ENCODE data around the gene ADD1.

DNA sequence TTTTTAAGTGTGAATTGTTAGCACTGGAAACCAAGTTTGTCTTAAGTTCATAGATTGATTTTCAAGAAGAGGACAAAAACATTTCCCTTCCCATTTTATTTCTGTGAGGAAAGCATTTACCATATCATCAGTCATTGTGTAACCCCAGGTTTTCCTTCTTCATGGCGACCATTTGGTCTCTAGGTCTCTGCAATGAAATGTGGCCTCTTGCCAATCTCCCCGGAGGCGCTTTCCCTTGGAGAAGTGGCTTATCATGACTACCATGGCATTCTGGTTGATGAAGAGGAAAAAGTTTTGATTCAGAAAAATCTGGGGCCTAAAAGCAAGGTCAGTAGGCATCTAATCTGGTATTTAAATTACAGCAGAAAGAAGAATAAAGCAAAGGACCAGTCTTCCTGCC is 54.4 kb downstream of the ADD1 start:
- TF ChIP-seq, protein P1, sequence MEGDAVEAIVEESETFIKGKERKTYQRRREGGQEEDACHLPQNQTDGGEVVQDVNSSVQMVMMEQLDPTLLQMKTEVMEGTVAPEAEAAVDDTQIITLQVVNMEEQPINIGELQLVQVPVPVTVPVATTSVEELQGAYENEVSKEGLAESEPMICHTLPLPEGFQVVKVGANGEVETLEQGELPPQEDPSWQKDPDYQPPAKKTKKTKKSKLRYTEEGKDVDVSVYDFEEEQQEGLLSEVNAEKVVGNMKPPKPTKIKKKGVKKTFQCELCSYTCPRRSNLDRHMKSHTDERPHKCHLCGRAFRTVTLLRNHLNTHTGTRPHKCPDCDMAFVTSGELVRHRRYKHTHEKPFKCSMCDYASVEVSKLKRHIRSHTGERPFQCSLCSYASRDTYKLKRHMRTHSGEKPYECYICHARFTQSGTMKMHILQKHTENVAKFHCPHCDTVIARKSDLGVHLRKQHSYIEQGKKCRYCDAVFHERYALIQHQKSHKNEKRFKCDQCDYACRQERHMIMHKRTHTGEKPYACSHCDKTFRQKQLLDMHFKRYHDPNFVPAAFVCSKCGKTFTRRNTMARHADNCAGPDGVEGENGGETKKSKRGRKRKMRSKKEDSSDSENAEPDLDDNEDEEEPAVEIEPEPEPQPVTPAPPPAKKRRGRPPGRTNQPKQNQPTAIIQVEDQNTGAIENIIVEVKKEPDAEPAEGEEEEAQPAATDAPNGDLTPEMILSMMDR (IDR thresholded peaks at IDR 0.05) = no peak
- no peak for TF ChIP-seq EZH2 (IDR thresholded peaks at IDR 0.05)

Measured in neural progenitor cell (in vitro differentiated cells).